ENCODE results near the gene LPP.

GRCh38 chr3:188822004-188822403 is 668.0 kb downstream of the LPP start:
- TF ChIP-seq, protein P1, sequence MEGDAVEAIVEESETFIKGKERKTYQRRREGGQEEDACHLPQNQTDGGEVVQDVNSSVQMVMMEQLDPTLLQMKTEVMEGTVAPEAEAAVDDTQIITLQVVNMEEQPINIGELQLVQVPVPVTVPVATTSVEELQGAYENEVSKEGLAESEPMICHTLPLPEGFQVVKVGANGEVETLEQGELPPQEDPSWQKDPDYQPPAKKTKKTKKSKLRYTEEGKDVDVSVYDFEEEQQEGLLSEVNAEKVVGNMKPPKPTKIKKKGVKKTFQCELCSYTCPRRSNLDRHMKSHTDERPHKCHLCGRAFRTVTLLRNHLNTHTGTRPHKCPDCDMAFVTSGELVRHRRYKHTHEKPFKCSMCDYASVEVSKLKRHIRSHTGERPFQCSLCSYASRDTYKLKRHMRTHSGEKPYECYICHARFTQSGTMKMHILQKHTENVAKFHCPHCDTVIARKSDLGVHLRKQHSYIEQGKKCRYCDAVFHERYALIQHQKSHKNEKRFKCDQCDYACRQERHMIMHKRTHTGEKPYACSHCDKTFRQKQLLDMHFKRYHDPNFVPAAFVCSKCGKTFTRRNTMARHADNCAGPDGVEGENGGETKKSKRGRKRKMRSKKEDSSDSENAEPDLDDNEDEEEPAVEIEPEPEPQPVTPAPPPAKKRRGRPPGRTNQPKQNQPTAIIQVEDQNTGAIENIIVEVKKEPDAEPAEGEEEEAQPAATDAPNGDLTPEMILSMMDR (IDR thresholded peaks at IDR 0.05; ENCODE audit: borderline replicate concordance, extremely low read depth, low read length, poor library complexity, severe bottlenecking) = no peak
- TF ChIP-seq EZH2 (IDR thresholded peaks at IDR 0.05; ENCODE audit: borderline replicate concordance, low read depth, low read length, severe bottlenecking) = no peak

Measured in DND-41 (cell line).